Spleen (tissue), 11 donors: ENCODE results near the gene DNAJC8. TPM values are rescaled to one million over a fixed set of nuclear protein-coding genes. Genes with fewer than 3 reads are reported as not detected.
A peak's percentile ranks its signal among the peaks of the same experiment; 100 is the strongest.

ENCODE experiments used
- DNase-seq: peaks from one replicate; pipeline ENCODE4 v3.0.0-alpha.2; 2020
- H3K27ac ChIP-seq, 8 donors: fragments of 200-600 bp; sonication (generic) in 7 of 8; 1 replicate in 4 of 8; 2 replicates in 4 of 8; pipeline versions ENCODE4 v1.5.0 to v1.8.0; 2016 to 2021; ENCODE audit warnings: inconsistent platforms in 4 of 8, mild to moderate bottlenecking in 4 of 8, moderate library complexity in 1 of 8
- H3K27me3 ChIP-seq, 7 donors: fragments of 200-600 bp; sonication (generic) in 6 of 7; replicated peaks in 1 of 7; 1 replicate in 4 of 7; 2 replicates in 3 of 7; pipeline versions ENCODE4 v1.5.0 to v1.8.0; 2016 to 2021; ENCODE audit warnings: inconsistent platforms in 3 of 7, mild to moderate bottlenecking in 1 of 7
- H3K36me3 ChIP-seq, 6 donors: fragments of 200-600 bp; sonication (generic) in 5 of 6; 1 replicate in 4 of 6; 2 replicates in 2 of 6; pipeline versions ENCODE4 v1.5.0 to v1.8.0; 2016 to 2021; ENCODE audit warnings: inconsistent platforms in 2 of 6
- H3K4me1 ChIP-seq, 6 donors: fragments of 200-600 bp; sonication (generic) in 5 of 6; 1 replicate in 3 of 6; 2 replicates in 3 of 6; pipeline versions ENCODE4 v1.5.0 to v1.8.0; 2016 to 2021; ENCODE audit warnings: inconsistent platforms in 3 of 6
- H3K4me3 ChIP-seq, 8 donors: fragments of 200-600 bp; sonication (generic) in 7 of 8; 1 replicate in 4 of 8; 2 replicates in 4 of 8; pipeline versions ENCODE4 v1.5.0 to v1.8.0; 2016 to 2021; ENCODE audit warnings: inconsistent platforms in 4 of 8, mild to moderate bottlenecking in 4 of 8, moderate library complexity in 2 of 8
- H3K9me3 ChIP-seq, 8 donors: fragments of 200-600 bp; sonication (generic) in 7 of 8; 1 replicate in 4 of 8; 2 replicates in 4 of 8; pipeline versions ENCODE4 v1.5.0 to v1.8.0; 2016 to 2021; ENCODE audit warnings: inconsistent platforms in 4 of 8
- CTCF ChIP-seq, 11 experiments: fragments of 200-600 bp in 7 of 11; fragments of 450-650 bp in 4 of 11; sonication (generic) in 4 of 11; IDR thresholded peaks in 8 of 11; conservative IDR thresholded peaks in 3 of 11; 1 replicate in 7 of 11; 2 replicates in 4 of 11; pipeline versions ENCODE4 v1.4.0 to v1.8.0; 2016 to 2021; ENCODE audit warnings: antibody characterized with exemption in 11 of 11, inconsistent platforms in 4 of 11, mild to moderate bottlenecking in 1 of 11
- POLR2A ChIP-seq, 3 donors: fragments of 450-650 bp; IDR thresholded peaks; one replicate each; pipeline ENCODE4 v1.5.1; 2017; ENCODE audit warnings: antibody characterized with exemption in 3 of 3, mild to moderate bottlenecking in 1 of 3
- POLR2AphosphoS5 ChIP-seq, 3 donors: sonication (generic); formaldehyde crosslinking; IDR thresholded peaks; one replicate each; pipeline ENCODE4 v1.5.1; 2017; ENCODE audit warnings: antibody characterized with exemption in 3 of 3
- WGBS, 5 donors: extraction: QIAGEN DNeasy Blood & Tissue Kit in 3 of 5; methylation state at CpG; one replicate each; pipeline versions ENCODE4 v1.1.5 to v1.1.7; 2013 to 2018; 5-methylcytosine and 5-hydroxymethylcytosine counted together
- intact Hi-C: fragments of 100-400 bp; cut with DNase I; formaldehyde crosslinking; loops from one replicate; pipeline ENCODE4 v1.15.0; 2023; ENCODE audit warnings: low total_unique reads
- polyA plus RNA-seq, 3 donors: library from polyadenylated mRNA; stranded (reverse); fragments of 200-250 nt; gene quantifications; one replicate each; pipeline ENCODE4 v1.2.1, GENCODE V29; 2013
- total RNA-seq, 7 donors: library from RNA; depleted of rRNA in 3 of 7; stranded (reverse); fragments of >200 nt in 3 of 7; fragmentation: NEBNext Ultra II Directional in 4 of 7; extraction: Animal tissue kit (Norgen Biotek cat#: 25700) in 4 of 7; gene quantifications; one replicate each; pipeline versions ENCODE4 v1.1.0 to v1.2.1, GENCODE V29; 2016 to 2021
- donor health status: healthy with polysubstance abuse.
- donor health status: DM: no; HTN: no; CAD: no; lungs with moderate emphysema.
- donor health status: DM: no; HTN: no; CAD: no.
- donor health status: Bipolar disorder and iron deficiency.
- donor health status: healthy.
- donor health status: DM: no; HTN: no; CAD: no.
- donor health status: DM: yes; HTN: yes; CAD: no.

DNAJC8 gene
- total and polyA plus RNA-seq, 10 donors: 52.0 to 95.9 (median 62.3) TPM

GRCh38 chr1:28259252-28259933, 26.6 kb upstream of the DNAJC8 start, which contains the start of gene SESN2:
TSS of gene SESN2 (plus strand) at chr1:28259518. CDS start at chr1:28259848, 330 bp downstream.
- intact Hi-C loops: loop anchor here (10.0 kb wide), 1 partner anchor 105 kb away; the partner anchor contains the start of gene PHACTR4
- TF ChIP-seq CTCF (IDR thresholded peaks at IDR 0.05 in 8 of 11, conservative IDR thresholded peaks at IDR 0.05 in 3 of 11) (peak in 2 of 11 experiments; percentile 35 to 40), POLR2AphosphoS5 (IDR thresholded peaks at IDR 0.05) (peak; percentile 99), POLR2A (IDR thresholded peaks at IDR 0.05) (peak; percentile 82 to 94 (median 82))
- Histone ChIP-seq H3K4me3 (peak within 1 kb of the TSS; percentile 85 to 100 (median 97)), H3K27ac (peak within 1 kb of the TSS; percentile 68 to 94 (median 86)), H3K4me1 (peaks cover 17 to 77% (median 31%) of the 10 kb centered on the region in 6 donors), H3K27me3 (peaks cover 0 to 5% (median 0%) of the 10 kb centered on the region in 7 donors), H3K36me3 (no peaks in the 10 kb centered on the region), H3K9me3 (no peaks in the 10 kb centered on the region)
- WGBS, 5 donors: 0 to 1% (median 0%) methylated on average over 27 to 76 of the region's 76 CpGs
- DNase-seq: peak; percentile 99

GRCh38 chr1:28258628-28259251, 25.9 kb upstream of the DNAJC8 start:
- peak overlapping the region in 7 of 8 donors; percentile 85 to 100 (median 96) for H3K4me3 ChIP-seq
- TF ChIP-seq POLR2AphosphoS5 (IDR thresholded peaks at IDR 0.05): no peak
- TF ChIP-seq CTCF (IDR thresholded peaks at IDR 0.05 in 8 of 11, conservative IDR thresholded peaks at IDR 0.05 in 3 of 11): no peak
- peak in 1 of 3 donors; percentile 19 for TF ChIP-seq POLR2A (IDR thresholded peaks at IDR 0.05)
- peaks cover 17 to 73% (median 31%) of the 10 kb centered on the region in 6 donors for H3K4me1 ChIP-seq
- H3K36me3 ChIP-seq: no peaks in the 10 kb centered on the region
- intact Hi-C loops: loop anchor here (10.0 kb wide), 1 partner anchor 106 kb away; the partner anchor contains the start of gene PHACTR4
- WGBS, 5 donors: 10 to 27% (median 14%) methylated on average over 12 of the region's 12 CpGs
- DNase-seq: no peak
- peaks cover 0 to 5% (median 0%) of the 10 kb centered on the region in 7 donors for H3K27me3 ChIP-seq
- H3K9me3 ChIP-seq: no peaks in the 10 kb centered on the region
- H3K27ac ChIP-seq: peak overlapping the region in 7 of 8 donors; percentile 69 to 94 (median 87)

- no peaks in the 10 kb centered on the region for H3K9me3 ChIP-seq
- 96 to 99% (median 98%) methylated on average over 4 of the region's 4 CpGs for WGBS, 5 donors
- H3K27ac ChIP-seq: no peak overlapping the region
- intact Hi-C loops: loop anchor here (10.0 kb wide), 1 partner anchor 107 kb away; the partner anchor contains the start of gene PHACTR4
- H3K36me3 ChIP-seq: no peaks in the 10 kb centered on the region
- no peak for TF ChIP-seq CTCF (IDR thresholded peaks at IDR 0.05 in 8 of 11, conservative IDR thresholded peaks at IDR 0.05 in 3 of 11)
- TF ChIP-seq POLR2AphosphoS5 (IDR thresholded peaks at IDR 0.05): no peak
- TF ChIP-seq POLR2A (IDR thresholded peaks at IDR 0.05): no peak
- DNase-seq: no peak
- no peak overlapping the region for H3K4me3 ChIP-seq
- H3K4me1 ChIP-seq: peaks cover 17 to 64% (median 31%) of the 10 kb centered on the region in 6 donors
- H3K27me3 ChIP-seq: peaks cover 0 to 5% (median 0%) of the 10 kb centered on the region in 7 donors
These were observed 24.9 kb upstream of the DNAJC8 start for GRCh38 chr1:28257736-28258135.
